Astrocyte (in vitro differentiated cells and primary cell): ENCODE data around the gene SLC4A3.

ENCODE experiments used
- CTCF ChIP-seq: IDR thresholded peaks from 2 replicates; pipeline ENCODE4 v1.5.1; 2011; ENCODE audit warnings: low read depth, mild to moderate bottlenecking, inconsistent platforms, low read length, moderate library complexity; ENCODE audit not compliant: insufficient read depth
- EZH2 ChIP-seq: IDR thresholded peaks from 2 replicates; pipeline ENCODE4 v1.6.1; 2012; ENCODE audit warnings: mild to moderate bottlenecking, low read length, inconsistent platforms; ENCODE audit not compliant: insufficient read depth

GRCh38 chr2:219679571-219679970 is 52.1 kb downstream of the SLC4A3 start:
- no peak for TF ChIP-seq CTCF
- TF ChIP-seq EZH2 = no peak
